H1 (cell line): ENCODE results near the gene LILRB3.
"Not testable (repeated sequence)": the region's sequence is repeated elsewhere in the genome, so short reads cannot be mapped to it uniquely, and the experiment has no call there.

ENCODE experiments used
- BACH1 ChIP-seq: IDR thresholded peaks from 2 replicates; pipeline ENCODE4 v1.6.1; 2012; ENCODE audit warnings: low read length, improper control_type of control experiment
- CHD2 ChIP-seq: IDR thresholded peaks from 2 replicates; pipeline ENCODE4 v1.6.1; 2012; ENCODE audit warnings: low read length, improper control_type of control experiment
- CTCF ChIP-seq, 3 experiments: IDR thresholded peaks; 1 replicate in 2 of 3; 2 replicates in 1 of 3; pipeline versions ENCODE4 v1.5.1 to v1.6.1; 2011; ENCODE audit warnings: low read length in 3 of 3, mild to moderate bottlenecking in 3 of 3, inconsistent platforms in 2 of 3, low read depth in 1 of 3, moderate library complexity in 1 of 3; ENCODE audit not compliant: insufficient read depth in 1 of 3; ENCODE audit errors: control extremely low read depth in 1 of 3
- EGR1 ChIP-seq: IDR thresholded peaks from 2 replicates; pipeline ENCODE4 v1.6.1; 2011; ENCODE audit warnings: low read depth, low read length, borderline replicate concordance
- EP300 ChIP-seq, 2 experiments: IDR thresholded peaks; 1 replicate in 1 of 2; 2 replicates in 1 of 2; pipeline ENCODE4 v1.6.1; 2011 to 2012; ENCODE audit warnings: low read depth in 2 of 2, low read length in 2 of 2, mild to moderate bottlenecking in 2 of 2, borderline replicate concordance in 1 of 2, inconsistent platforms in 1 of 2, moderate library complexity in 1 of 2
- POLR2A ChIP-seq, 2 experiments: IDR thresholded peaks; 1 replicate in 1 of 2; 2 replicates in 1 of 2; pipeline ENCODE4 v1.6.1; 2011; ENCODE audit warnings: low read depth in 2 of 2, low read length in 2 of 2, mild to moderate bottlenecking in 2 of 2; ENCODE audit errors: control extremely low read depth in 1 of 2
- POLR2AphosphoS5 ChIP-seq: IDR thresholded peaks from 2 replicates; pipeline ENCODE4 v1.6.1; 2011; ENCODE audit warnings: low read depth, low read length
- RNF2 ChIP-seq: fragments of 200-900, 300-1000 bp; sonication (generic); IDR thresholded peaks from 2 replicates; pipeline ENCODE4 v1.7.1; 2016; ENCODE audit warnings: borderline replicate concordance, low read depth, mild to moderate bottlenecking, antibody characterized with exemption, low read length; ENCODE audit not compliant: poor library complexity, severe bottlenecking; ENCODE audit errors: missing control alignments
- RXRA ChIP-seq: IDR thresholded peaks from 2 replicates; pipeline ENCODE4 v1.6.1; 2011; ENCODE audit warnings: low read depth, mild to moderate bottlenecking, low read length, moderate library complexity; ENCODE audit not compliant: insufficient read depth
- SIN3A ChIP-seq, 2 experiments: IDR thresholded peaks in 1 of 2; conservative IDR thresholded peaks in 1 of 2; 2 replicates each; pipeline ENCODE4 v1.6.1; 2011 to 2012; ENCODE audit warnings: low read length in 2 of 2, improper control_type of control experiment in 1 of 2, low read depth in 1 of 2, mild to moderate bottlenecking in 1 of 2
- SUZ12 ChIP-seq: fragments of 200-600 bp; sonication (generic); IDR thresholded peaks from 2 replicates; pipeline ENCODE4 v1.6.1; 2012; ENCODE audit warnings: mild to moderate bottlenecking, inconsistent platforms, low read length, moderate library complexity, mixed read lengths
- TAF1 ChIP-seq: IDR thresholded peaks from 2 replicates; pipeline ENCODE4 v1.6.1; 2011; ENCODE audit warnings: mild to moderate bottlenecking, low read depth, low read length
- TF ChIP-seq, protein P1 (sequence below): IDR thresholded peaks from 2 replicates; pipeline ENCODE4 v1.6.1; 2011; ENCODE audit warnings: low read length, improper control_type of control experiment

DNA sequence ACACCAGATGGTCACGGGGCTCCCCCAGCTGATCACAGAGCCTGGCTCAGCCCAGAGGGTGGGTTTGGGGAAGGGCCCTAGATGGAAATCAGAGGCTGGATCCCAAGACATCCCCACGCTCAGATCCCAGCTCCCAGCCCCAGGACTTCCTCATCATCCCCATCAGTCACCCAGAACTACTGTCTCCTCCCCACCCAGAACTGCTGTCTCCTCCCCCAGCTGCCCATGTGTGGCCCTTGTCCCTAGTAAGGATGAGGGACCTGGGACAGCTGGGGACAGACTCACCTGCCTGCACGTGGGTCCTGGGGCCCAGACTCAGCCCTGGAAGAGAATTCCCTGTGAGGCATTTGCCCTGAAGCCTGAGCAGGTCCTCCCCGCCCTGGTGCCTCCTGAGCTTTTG, 19.4 kb upstream of the LILRB3 start:
- not testable (repeated sequence) for TF ChIP-seq CHD2; POLR2A (IDR thresholded peaks at IDR 0.05; ENCODE audit: control extremely low read depth in 1 of 2, low read depth in 2 of 2, low read length in 2 of 2); CTCF (IDR thresholded peaks at IDR 0.05; ENCODE audit: control extremely low read depth in 1 of 3, insufficient read depth in 1 of 3, low read depth in 1 of 3, low read length in 3 of 3); SIN3A (conservative IDR thresholded peaks at IDR 0.05 in 1 of 2, IDR thresholded peaks at IDR 0.05 in 1 of 2; ENCODE audit: low read depth in 1 of 2, low read length in 2 of 2); RNF2; SUZ12; BACH1; RXRA; TAF1; EGR1; EP300 (IDR thresholded peaks at IDR 0.05; ENCODE audit: borderline replicate concordance in 1 of 2, low read depth in 2 of 2, low read length in 2 of 2); POLR2AphosphoS5
- TF ChIP-seq, protein P1, sequence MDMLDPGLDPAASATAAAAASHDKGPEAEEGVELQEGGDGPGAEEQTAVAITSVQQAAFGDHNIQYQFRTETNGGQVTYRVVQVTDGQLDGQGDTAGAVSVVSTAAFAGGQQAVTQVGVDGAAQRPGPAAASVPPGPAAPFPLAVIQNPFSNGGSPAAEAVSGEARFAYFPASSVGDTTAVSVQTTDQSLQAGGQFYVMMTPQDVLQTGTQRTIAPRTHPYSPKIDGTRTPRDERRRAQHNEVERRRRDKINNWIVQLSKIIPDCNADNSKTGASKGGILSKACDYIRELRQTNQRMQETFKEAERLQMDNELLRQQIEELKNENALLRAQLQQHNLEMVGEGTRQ: not testable (repeated sequence)
